ENCODE results near the gene PTDSS2.
"Not testable (repeated sequence)": the region's sequence is repeated elsewhere in the genome, so short reads cannot be mapped to it uniquely, and the experiment has no call there.

PTDSS2 gene

DNA sequence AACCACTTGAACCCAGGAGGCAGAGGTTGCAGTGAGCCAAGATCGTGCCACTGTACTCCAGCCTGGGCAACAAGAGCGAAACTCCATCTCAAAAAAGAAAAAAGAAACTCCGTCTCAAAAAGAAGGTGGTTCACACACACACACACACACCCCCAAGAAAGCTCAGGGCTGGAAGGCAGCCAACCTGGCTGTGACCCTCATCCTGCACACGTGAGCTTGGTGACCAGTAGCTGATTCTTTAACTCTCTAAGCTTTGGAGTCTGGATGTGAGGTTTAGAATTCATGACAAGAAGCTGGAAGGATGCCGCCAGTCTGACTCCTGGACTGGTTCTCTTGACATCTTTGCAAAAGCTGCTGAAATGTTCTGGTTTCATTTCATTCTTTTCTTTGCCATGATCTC lies 58.9 kb downstream of the PTDSS2 start:
- no peak for DNase-seq

DNA sequence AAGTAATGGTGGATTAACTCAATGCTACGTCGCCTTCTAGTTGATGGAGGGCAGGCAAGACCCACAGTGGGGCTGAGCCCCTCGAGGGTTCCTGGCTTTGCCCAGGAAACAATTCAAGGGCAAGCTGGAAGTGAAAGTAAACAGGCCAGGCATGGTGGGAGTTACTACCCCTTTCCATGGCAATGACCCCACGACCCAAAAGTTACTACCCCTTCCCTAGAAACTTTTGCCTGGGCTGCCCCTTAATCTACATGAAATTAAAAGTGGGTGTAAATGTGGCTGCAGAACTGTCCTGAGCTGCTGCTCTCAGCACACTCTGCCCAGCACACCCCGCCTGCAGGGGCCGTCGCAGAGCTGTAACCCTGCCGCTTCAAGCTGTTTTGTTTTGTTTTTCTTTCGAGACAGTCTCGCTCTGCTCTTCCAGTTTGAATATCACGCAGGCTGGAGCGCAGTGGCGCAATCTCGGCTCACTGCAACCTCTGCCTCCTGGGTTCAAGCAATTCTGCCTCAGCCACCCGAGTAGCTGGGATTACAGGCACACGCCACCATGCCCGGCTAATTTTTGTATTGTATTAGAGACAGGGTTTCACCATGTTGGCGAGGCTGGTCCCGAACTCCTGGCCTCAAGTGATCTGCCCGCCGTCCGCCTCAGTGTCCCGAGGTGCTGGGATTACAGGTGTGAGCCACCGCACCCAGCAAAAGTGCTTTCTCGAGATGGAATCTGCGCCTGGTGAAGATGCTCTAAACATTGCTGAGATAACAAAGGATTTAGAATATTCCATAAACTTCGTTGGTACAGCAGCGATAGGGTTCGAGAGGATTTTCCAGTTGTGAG lies 62.9 kb downstream of the PTDSS2 start:
- DNase-seq, result no peak

- no peak for DNase-seq
These were observed 64.5 kb downstream of the PTDSS2 start for GRCh38 chr11:514606-515005.

GRCh38 chr11:515131-515530 lies 65.1 kb downstream of the PTDSS2 start:
- DNase-seq, result no peak

DNA sequence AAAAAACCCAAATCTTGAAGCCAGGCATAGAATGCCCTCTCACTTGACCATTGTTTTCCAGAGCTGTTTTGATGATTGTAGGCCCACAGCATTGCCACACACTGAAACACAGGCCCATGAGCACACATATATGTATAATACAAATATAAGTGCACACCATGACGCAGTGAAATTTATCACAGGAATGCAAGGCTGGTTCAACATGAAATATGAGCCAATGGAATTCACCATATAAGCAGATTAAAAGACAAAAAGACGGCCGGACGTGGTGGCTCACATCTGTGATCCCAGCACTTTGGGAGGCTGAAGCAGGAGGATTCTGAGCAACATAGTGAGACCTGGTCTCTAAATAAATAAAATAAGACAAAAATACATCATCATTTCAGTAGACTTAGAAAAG lies 66.3 kb downstream of the PTDSS2 start:
- DNase-seq, result no peak

DNA sequence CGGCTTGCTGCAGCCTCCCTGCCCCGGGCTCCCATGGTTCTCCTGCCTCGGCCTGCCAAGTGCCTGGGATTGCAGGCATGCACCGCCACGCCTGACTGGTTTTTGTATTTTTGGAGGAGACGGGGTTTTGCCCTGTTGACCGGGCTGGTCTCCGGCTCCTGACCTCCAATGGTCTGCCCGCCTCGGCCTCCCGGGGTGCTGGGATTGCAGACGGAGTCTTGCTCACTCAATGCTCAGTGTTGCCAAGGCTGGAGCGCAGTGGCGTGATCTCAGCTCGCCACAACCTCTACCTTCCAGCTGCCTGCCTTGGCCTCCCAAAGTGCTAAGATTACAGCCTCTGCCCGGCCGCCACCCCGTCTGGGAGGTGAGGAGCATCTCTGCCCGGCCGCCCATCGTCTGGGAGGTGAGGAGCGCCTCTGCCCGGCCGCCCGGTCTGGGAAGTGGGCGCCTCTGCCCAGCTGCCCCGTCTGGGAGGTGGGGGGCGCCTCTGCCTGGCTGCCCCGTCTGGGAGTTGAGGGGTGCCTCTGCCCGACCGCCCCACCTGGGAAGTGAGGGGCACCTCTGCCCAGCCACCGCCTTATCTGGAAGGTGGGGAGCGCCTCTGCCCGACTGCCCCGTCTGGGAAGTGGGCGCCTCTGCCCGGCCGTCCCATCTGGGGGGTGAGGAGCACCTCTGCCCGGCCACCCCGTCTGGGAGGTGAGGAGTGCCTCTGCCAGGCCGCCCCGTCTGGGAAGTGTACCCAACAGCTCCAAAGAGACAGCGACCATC lies 67.0 kb downstream of the PTDSS2 start:
- not testable (repeated sequence) for DNase-seq

DNA sequence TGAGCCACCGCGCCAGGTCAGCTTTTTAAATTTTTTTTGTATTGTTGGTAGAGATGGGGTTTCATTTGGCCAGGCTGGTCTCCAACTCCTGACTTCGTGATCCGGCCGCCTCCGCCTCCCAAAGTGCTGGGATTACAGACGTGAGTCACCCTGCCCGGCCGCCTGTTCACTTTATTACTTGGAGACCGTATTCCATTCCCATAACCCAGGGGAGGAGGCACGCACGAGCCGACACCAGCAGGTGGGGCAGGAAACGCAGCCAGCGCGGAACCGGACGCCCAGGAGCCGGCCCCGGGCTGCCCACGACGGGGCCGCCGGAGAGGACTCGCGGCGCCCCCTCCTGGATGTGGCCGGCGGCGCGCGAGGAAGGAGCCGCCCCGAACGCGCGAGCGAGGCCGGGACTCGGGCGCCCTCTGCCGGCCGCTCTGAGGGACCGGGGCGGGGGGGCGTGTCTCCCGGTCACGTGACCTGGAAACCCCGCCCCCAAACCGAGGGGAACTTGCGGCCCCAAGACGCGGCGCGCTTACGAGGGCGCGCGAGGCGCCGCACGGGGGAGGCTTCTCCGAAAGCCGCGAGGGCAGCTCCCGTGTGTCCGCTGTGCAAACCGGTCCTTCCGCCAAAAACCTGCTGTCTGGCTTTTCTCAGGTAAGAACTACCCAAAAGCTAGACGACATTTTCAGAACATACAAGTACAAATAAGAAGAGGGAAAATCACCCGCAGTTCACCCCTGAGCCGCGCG lies 68.6 kb downstream of the PTDSS2 start:
- peak; percentile 95 for DNase-seq

- no peak for DNase-seq
These were observed 70.5 kb downstream of the PTDSS2 start for GRCh38 chr11:520428-521176.

GRCh38 chr11:521177-521688 lies 71.2 kb downstream of the PTDSS2 start:
- DNase-seq, result no peak

DNA sequence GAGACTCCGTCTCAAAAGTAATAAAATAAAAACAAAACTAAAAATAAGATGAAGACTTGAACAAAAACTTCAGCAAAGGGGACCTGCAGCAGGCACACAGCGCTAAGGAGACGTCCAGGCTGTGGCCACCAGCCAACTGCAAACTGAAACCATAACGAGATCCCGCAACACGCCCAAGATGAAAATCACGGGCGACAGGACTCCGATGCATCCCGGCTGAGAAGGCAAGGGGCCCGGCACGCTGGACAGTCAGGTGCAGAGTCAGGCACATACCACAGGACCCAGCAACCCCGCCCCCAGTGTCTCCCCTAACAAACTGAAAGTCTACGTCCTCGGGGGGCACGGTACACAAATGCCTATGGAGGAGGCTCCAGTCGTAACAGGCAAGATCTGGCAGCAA lies 76.1 kb downstream of the PTDSS2 start:
- DNase-seq, result no peak

GRCh38 chr11:528166-528814 lies 78.2 kb downstream of the PTDSS2 start:
- DNase-seq, result no peak

DNA sequence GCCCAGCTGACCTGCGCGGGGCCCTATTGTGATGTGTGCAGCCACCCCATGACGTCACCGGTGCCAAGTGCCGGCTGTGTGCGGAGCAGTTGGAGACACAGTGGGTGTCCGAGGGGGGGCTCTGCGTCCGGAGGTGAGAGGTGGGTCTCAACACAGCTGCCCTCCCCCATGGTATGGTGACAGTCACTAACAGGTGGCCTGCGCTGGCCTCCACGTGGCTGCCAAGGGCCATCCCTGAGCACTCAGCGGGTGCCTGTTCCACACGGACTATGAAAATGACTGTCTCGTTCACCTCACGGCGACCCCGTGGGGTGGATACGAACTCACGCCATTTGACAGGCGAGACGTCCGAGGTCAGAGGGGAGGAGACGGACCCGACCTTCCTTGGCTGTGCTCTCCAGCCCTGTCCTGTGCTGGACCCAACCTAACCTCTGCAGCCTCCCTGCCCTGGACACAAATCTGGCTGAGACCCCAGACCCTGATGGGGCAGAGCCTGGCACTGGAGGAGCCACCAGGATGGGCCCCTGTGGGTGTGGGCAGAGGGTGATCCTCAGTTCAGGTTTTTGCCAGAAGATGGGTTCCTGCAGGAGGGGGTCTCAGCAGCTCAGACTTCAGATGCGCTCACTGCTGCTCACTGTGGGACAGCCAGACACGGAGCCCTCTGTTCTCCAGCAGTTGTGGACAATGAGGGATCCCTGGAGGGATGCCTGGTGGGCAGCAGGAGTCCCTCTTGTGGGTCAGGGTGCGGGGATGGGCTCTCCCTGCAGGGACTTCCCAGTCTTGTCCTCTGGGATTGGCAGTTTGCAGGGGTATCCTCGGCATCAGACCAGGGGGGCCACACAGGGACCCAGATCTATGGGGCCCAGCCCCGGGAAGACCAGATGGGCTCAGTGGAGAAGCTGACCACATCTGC lies 79.0 kb downstream of the PTDSS2 start:
- DNase-seq, result no peak

GRCh38 chr11:529728-530411 lies 79.8 kb downstream of the PTDSS2 start:
- no peak for DNase-seq

GRCh38 chr11:530960-531831 lies 81.1 kb downstream of the PTDSS2 start:
- DNase-seq, result no peak

DNA sequence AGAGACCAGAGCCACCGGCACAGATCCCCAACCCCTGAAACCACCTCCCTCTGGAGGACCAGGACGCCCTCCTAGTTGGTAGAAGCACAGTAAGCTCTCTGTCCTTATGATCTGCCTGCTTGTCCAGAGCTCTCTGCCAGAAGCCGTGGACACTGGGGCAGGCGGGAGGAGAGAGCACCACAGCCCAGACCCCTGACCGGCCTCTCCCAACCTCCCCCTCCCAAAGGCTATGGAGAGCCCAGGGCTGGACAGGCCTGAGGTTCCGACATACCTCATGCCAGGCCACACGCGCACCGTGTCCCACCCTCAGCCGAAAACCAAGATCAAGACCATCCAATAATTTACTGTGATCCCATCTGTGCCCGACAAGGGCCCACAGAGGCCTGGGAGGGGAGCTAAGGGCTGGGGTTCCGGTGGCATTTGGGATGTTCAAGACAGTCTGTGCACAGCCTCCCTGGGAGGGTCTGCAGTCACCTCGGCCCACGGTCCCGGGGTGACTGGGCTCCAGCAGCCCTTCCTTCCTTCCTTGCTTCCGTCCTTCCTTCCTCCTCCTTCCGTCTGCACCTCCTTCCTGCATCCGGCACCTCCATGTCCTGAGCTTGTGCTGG lies 81.9 kb downstream of the PTDSS2 start:
- DNase-seq, result no peak

GRCh38 chr11:532527-532985 lies 82.5 kb downstream of the PTDSS2 start:
- no peak for DNase-seq

GRCh38 chr11:532986-533585 lies 83.0 kb downstream of the PTDSS2 start:
- DNase-seq, result no peak
